Bronchial smooth muscle cell (primary cell): ENCODE data around the gene TARS1. TPM values are rescaled to one million over a fixed set of nuclear protein-coding genes. Genes with fewer than 3 reads are reported as not detected.

Experiments used
- total RNA-seq: library from RNA; depleted of rRNA; stranded (reverse); fragments of >200 nt; gene quantifications from 2 replicates; pipeline ENCODE4 v1.2.1, GENCODE V29; 2014

Gene TARS1
- 138 and 167 TPM in 2 replicates for total RNA-seq

GRCh38 chr5:33440482-33441240 is at the start of gene TARS1:
TARS1 (plus strand) TSS chr5:33440965; CDS start chr5:33441087, 122 bp downstream.

